CD14-positive monocyte (primary cell): ENCODE data around the gene ACOT11. TPM values are rescaled to one million over a fixed set of nuclear protein-coding genes. Genes with fewer than 3 reads are reported as not detected.

Source experiments
- DNase-seq, 3 donors: peaks; one replicate each; pipeline ENCODE4 v3.0.0-alpha.2; 2011 to 2022
- H2AFZ ChIP-seq: 2 replicates; pipeline ENCODE4 v1.6.0; 2012; ENCODE audit warnings: mild to moderate bottlenecking, low read depth, low read length, inconsistent platforms; ENCODE audit not compliant: insufficient read depth, poor library complexity, severe bottlenecking
- H3K27ac ChIP-seq, 2 donors: 1 replicate in 1 of 2; 2 replicates in 1 of 2; pipeline ENCODE4 v1.5.1; 2012 to 2013; ENCODE audit warnings: low read length in 2 of 2, control low read depth in 1 of 2, inconsistent platforms in 1 of 2, low read depth in 1 of 2, mild to moderate bottlenecking in 1 of 2
- H3K27me3 ChIP-seq, 2 donors: one replicate each; pipeline versions ENCODE4 v1.6.0 to v1.6.1; 2011 to 2013; ENCODE audit warnings: low read length in 2 of 2; ENCODE audit not compliant: control insufficient read depth in 2 of 2, insufficient read depth in 2 of 2
- H3K36me3 ChIP-seq, 2 donors: replicated peaks in 1 of 2; 1 replicate in 1 of 2; 2 replicates in 1 of 2; pipeline versions ENCODE4 v1.5.1 to v1.6.1; 2012 to 2013; ENCODE audit warnings: low read length in 2 of 2, control low read depth in 1 of 2, inconsistent platforms in 1 of 2, mild to moderate bottlenecking in 1 of 2; ENCODE audit not compliant: insufficient read depth in 2 of 2, control insufficient read depth in 1 of 2
- H3K4me1 ChIP-seq, 2 donors: 1 replicate in 1 of 2; 2 replicates in 1 of 2; pipeline versions ENCODE4 v1.5.1 to v1.6.1; 2012 to 2013; ENCODE audit warnings: low read length in 2 of 2, control low read depth in 1 of 2, inconsistent platforms in 1 of 2, mild to moderate bottlenecking in 1 of 2, moderate library complexity in 1 of 2; ENCODE audit not compliant: insufficient read depth in 2 of 2, control insufficient read depth in 1 of 2
- H3K4me2 ChIP-seq: replicated peaks from 2 replicates; pipeline ENCODE3; 2012; ENCODE audit warnings: low read length, moderate library complexity, mild to moderate bottlenecking; ENCODE audit not compliant: poor library complexity, severe bottlenecking; ENCODE audit errors: extremely low read depth
- H3K4me3 ChIP-seq, 3 experiments: fragments of 200-600 bp in 1 of 3; sonication (generic) in 1 of 3; replicated peaks in 1 of 3; 1 replicate in 2 of 3; 2 replicates in 1 of 3; pipeline ENCODE4 v1.5.1; 2011 to 2013; ENCODE audit warnings: low read length in 3 of 3, mild to moderate bottlenecking in 3 of 3, control low read depth in 2 of 3, low read depth in 2 of 3, inconsistent platforms in 1 of 3, moderate library complexity in 1 of 3
- H3K79me2 ChIP-seq: 2 replicates; pipeline ENCODE4 v1.6.0; 2012; ENCODE audit warnings: mild to moderate bottlenecking, control low read depth, inconsistent platforms, low read length, moderate library complexity; ENCODE audit not compliant: insufficient read depth
- H3K9ac ChIP-seq: 2 replicates; pipeline ENCODE4 v1.6.0; 2017; ENCODE audit warnings: low read length, mild to moderate bottlenecking; ENCODE audit not compliant: insufficient read depth, poor library complexity, severe bottlenecking
- H3K9me3 ChIP-seq, 2 donors: replicated peaks in 1 of 2; 1 replicate in 1 of 2; 2 replicates in 1 of 2; pipeline versions ENCODE4 v1.5.1 to v1.6.1; 2012 to 2013; ENCODE audit warnings: low read length in 2 of 2, control low read depth in 1 of 2; ENCODE audit not compliant: control insufficient read depth in 1 of 2, insufficient read depth in 1 of 2
- H4K20me1 ChIP-seq: 2 replicates; pipeline ENCODE4 v1.6.0; 2012; ENCODE audit warnings: mild to moderate bottlenecking, low read length, control low read depth, moderate library complexity; ENCODE audit not compliant: insufficient read depth
- H3K27ac Mint-ChIP-seq, 7 donors: one replicate each; pipeline ENCODE4 v1.8.0; 2020; ENCODE audit warnings: mild to moderate bottlenecking in 7 of 7, mixed read lengths in 7 of 7, moderate library complexity in 6 of 7, inconsistent platforms in 2 of 7
- H3K27me3 Mint-ChIP-seq, 3 donors: one replicate each; pipeline ENCODE4 v1.8.0; 2021 to 2022; ENCODE audit warnings: low read depth in 3 of 3, mild to moderate bottlenecking in 3 of 3, mixed read lengths in 3 of 3, moderate library complexity in 3 of 3, inconsistent platforms in 1 of 3
- H3K36me3 Mint-ChIP-seq, 2 donors: one replicate each; pipeline ENCODE4 v1.8.0; 2020; ENCODE audit warnings: mixed read lengths in 2 of 2, inconsistent platforms in 1 of 2, mild to moderate bottlenecking in 1 of 2
- H3K4me1 Mint-ChIP-seq: one replicate; pipeline ENCODE4 v1.8.0; 2020; ENCODE audit warnings: mild to moderate bottlenecking, mixed read lengths
- H3K4me3 Mint-ChIP-seq, 2 donors: one replicate each; pipeline ENCODE4 v1.8.0; 2020; ENCODE audit warnings: mild to moderate bottlenecking in 2 of 2, mixed read lengths in 2 of 2, moderate library complexity in 1 of 2
- H3K9me3 Mint-ChIP-seq, 7 donors: one replicate each; pipeline ENCODE4 v1.8.0; 2020 to 2022; ENCODE audit warnings: mixed read lengths in 7 of 7, mild to moderate bottlenecking in 6 of 7, moderate library complexity in 6 of 7, inconsistent platforms in 2 of 7
- CTCF ChIP-seq: fragments of 200-600 bp; IDR thresholded peaks from one replicate; pipeline ENCODE4 v1.8.0; 2022; ENCODE audit warnings: antibody characterized with exemption, mild to moderate bottlenecking
- WGBS: methylation state at CpG from one replicate; pipeline ENCODE4 v1.1.5; 2013; ENCODE audit warnings: missing lambda C conversion rate; ENCODE audit not compliant: insufficient coverage; 5-methylcytosine and 5-hydroxymethylcytosine counted together
- intact Hi-C, 2 donors: fragments of 100-400 bp; cut with micrococcal nuclease; formaldehyde crosslinking; loops; one replicate each; pipeline versions ENCODE4 v1.15.0 to v1.15.1; 2023
- polyA plus RNA-seq, 3 donors: library from polyadenylated mRNA; depleted of rRNA in 1 of 3; unstranded in 2 of 3; stranded (reverse) in 1 of 3; fragments of 300-500 nt in 2 of 3; fragments of >200 nt in 1 of 3; fragmentation: Illumina TruSeq in 2 of 3; gene quantifications; 1 replicate in 2 of 3; 2 replicates in 1 of 3; pipeline ENCODE4 v1.2.3, GENCODE V29; 2012 to 2021

Gene ACOT11
- polyA plus RNA-seq, 3 donors, result 0.18 to 2.1 (median 0.79) TPM

- peak overlapping the region in 2 of 7 donors; percentile 5 to 67 for H3K27ac Mint-ChIP-seq
- WGBS, result 94% methylated on average over 16 of the region's 16 CpGs
- DNase-seq, result no peak
- peaks cover 0 to 2% (median 0%) of the 10 kb centered on the region in 7 donors for H3K9me3 Mint-ChIP-seq
- intact Hi-C loops, result no loop called here
- peaks cover 0 to 2% of the 10 kb centered on the region in 2 donors for H3K36me3 ChIP-seq
- H3K9ac ChIP-seq, result no peak overlapping the region
- H3K4me1 ChIP-seq, result no peaks in the 10 kb centered on the region
- peaks cover 3 to 20% of the 10 kb centered on the region in 2 donors for H3K36me3 Mint-ChIP-seq
- H4K20me1 ChIP-seq, result no peaks in the 10 kb centered on the region
- H3K27ac ChIP-seq, result no peak overlapping the region
- no peak overlapping the region for H3K4me3 Mint-ChIP-seq
- H3K79me2 ChIP-seq, result no peaks in the 10 kb centered on the region
- no peaks in the 10 kb centered on the region for H3K27me3 Mint-ChIP-seq
- H3K27me3 ChIP-seq, result no peaks in the 10 kb centered on the region
- no peak overlapping the region for H3K4me3 ChIP-seq
- no peak overlapping the region for H2AFZ ChIP-seq
- TF ChIP-seq CTCF, result no peak
- H3K9me3 ChIP-seq, result no peaks in the 10 kb centered on the region
- peaks cover 2% of the 10 kb centered on the region for H3K4me1 Mint-ChIP-seq
- H3K4me2 ChIP-seq, result no peak overlapping the region
Observed at GRCh38 chr1:54609301-54609921, 61.4 kb downstream of the ACOT11 start.

- Histone ChIP-seq H3K27me3 (no peaks in the 10 kb centered on the region), H3K4me2 (no peak overlapping the region), H3K36me3 (peaks cover 0 to 2% of the 10 kb centered on the region in 2 donors), H3K4me1 (no peaks in the 10 kb centered on the region), H3K27ac (no peak overlapping the region), H3K4me3 (no peak overlapping the region), H3K79me2 (no peaks in the 10 kb centered on the region), H3K9ac (no peak overlapping the region), H2AFZ (no peak overlapping the region), H3K9me3 (no peaks in the 10 kb centered on the region), H4K20me1 (no peaks in the 10 kb centered on the region)
- Mint-ChIP-seq H3K4me1 (no peaks in the 10 kb centered on the region), H3K9me3 (peaks cover 0 to 2% (median 0%) of the 10 kb centered on the region in 7 donors), H3K4me3 (no peak overlapping the region), H3K27ac (no peak overlapping the region), H3K27me3 (no peaks in the 10 kb centered on the region), H3K36me3 (peaks cover 0 to 19% of the 10 kb centered on the region in 2 donors)
- no peak for DNase-seq
- TF ChIP-seq CTCF, result no peak
- 100% methylated on average over 3 of the region's 6 CpGs for whole genome bisulfite sequencing
- intact Hi-C loops, result no loop called here
Observed at GRCh38 chr1:54610048-54610447, 62.0 kb downstream of the ACOT11 start.
